Ishikawa (cell line): Measurements from ENCODE around the gene CCNL2.

ENCODE experiments used
- CEBPB ChIP-seq: IDR thresholded peaks from 2 replicates; pipeline ENCODE4 v1.6.1; 2012
- CREB1 ChIP-seq: IDR thresholded peaks from 2 replicates; pipeline ENCODE4 v1.6.1; 2012; ENCODE audit warnings: low read depth
- EGR1 ChIP-seq: IDR thresholded peaks from 2 replicates; pipeline ENCODE4 v1.6.1; 2012
- EP300 ChIP-seq: IDR thresholded peaks from 2 replicates; pipeline ENCODE4 v1.6.1; 2012; ENCODE audit warnings: borderline replicate concordance
- NFIC ChIP-seq: IDR thresholded peaks from 2 replicates; pipeline ENCODE4 v1.6.1; 2012
- RAD21 ChIP-seq: IDR thresholded peaks from 2 replicates; pipeline ENCODE4 v1.6.1; 2012; ENCODE audit warnings: low read depth
- TAF1 ChIP-seq: IDR thresholded peaks from 2 replicates; pipeline ENCODE4 v1.6.1; 2012; ENCODE audit warnings: low read depth, mild to moderate bottlenecking
- TCF12 ChIP-seq: IDR thresholded peaks from 2 replicates; pipeline ENCODE4 v1.6.1; 2012; ENCODE audit warnings: low read depth
- TEAD4 ChIP-seq: IDR thresholded peaks from 2 replicates; pipeline ENCODE4 v1.6.1; 2012
- TF ChIP-seq, protein P1 (sequence below): IDR thresholded peaks from 2 replicates; pipeline ENCODE4 v1.6.1; 2012; ENCODE audit warnings: low read depth, mild to moderate bottlenecking
- TF ChIP-seq, protein P2 (sequence below): IDR thresholded peaks from 2 replicates; pipeline ENCODE4 v1.6.1; 2012

DNA sequence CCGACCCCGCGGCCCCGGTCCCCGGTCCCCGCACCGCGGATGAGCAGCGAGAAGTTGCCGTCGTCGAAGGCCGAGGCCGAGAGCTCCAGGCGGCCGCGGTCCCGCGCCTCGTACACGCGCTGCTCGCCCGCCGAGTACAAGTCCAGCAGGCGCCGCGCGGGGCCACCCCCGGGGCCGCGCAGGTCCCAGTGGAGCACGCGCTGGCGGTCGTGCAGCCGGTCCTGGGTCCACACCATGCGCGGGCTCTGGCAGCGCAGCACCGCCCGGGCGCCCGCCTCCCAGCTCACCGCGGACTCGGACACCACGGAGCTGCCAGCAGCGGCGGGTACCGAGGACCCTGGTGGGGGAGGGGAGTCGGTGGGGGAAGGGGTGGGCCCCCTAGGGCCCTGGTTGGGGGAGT lies 43.7 kb downstream of the CCNL2 start:
- TF ChIP-seq TEAD4 = no peak
- no peak for TF ChIP-seq TAF1
- no peak for TF ChIP-seq EP300
- TF ChIP-seq EGR1 = no peak
- no peak for TF ChIP-seq TCF12
- TF ChIP-seq, protein P1, sequence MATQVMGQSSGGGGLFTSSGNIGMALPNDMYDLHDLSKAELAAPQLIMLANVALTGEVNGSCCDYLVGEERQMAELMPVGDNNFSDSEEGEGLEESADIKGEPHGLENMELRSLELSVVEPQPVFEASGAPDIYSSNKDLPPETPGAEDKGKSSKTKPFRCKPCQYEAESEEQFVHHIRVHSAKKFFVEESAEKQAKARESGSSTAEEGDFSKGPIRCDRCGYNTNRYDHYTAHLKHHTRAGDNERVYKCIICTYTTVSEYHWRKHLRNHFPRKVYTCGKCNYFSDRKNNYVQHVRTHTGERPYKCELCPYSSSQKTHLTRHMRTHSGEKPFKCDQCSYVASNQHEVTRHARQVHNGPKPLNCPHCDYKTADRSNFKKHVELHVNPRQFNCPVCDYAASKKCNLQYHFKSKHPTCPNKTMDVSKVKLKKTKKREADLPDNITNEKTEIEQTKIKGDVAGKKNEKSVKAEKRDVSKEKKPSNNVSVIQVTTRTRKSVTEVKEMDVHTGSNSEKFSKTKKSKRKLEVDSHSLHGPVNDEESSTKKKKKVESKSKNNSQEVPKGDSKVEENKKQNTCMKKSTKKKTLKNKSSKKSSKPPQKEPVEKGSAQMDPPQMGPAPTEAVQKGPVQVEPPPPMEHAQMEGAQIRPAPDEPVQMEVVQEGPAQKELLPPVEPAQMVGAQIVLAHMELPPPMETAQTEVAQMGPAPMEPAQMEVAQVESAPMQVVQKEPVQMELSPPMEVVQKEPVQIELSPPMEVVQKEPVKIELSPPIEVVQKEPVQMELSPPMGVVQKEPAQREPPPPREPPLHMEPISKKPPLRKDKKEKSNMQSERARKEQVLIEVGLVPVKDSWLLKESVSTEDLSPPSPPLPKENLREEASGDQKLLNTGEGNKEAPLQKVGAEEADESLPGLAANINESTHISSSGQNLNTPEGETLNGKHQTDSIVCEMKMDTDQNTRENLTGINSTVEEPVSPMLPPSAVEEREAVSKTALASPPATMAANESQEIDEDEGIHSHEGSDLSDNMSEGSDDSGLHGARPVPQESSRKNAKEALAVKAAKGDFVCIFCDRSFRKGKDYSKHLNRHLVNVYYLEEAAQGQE = no peak
- TF ChIP-seq CEBPB = no peak
- no peak for TF ChIP-seq NFIC
- TF ChIP-seq, protein P2, sequence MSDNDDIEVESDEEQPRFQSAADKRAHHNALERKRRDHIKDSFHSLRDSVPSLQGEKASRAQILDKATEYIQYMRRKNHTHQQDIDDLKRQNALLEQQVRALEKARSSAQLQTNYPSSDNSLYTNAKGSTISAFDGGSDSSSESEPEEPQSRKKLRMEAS = peak; percentile 82
- TF ChIP-seq RAD21 = no peak
- TF ChIP-seq CREB1 = no peak
